HepG2 (cell line): ENCODE data around the gene ADGRV1. TPM values are rescaled to one million over a fixed set of nuclear protein-coding genes. Genes with fewer than 3 reads are reported as not detected.

ENCODE experiments used
- ATAC-seq: fragments of 200-7000 bp; cut with Tn5 transposase; 3 replicates; pipeline ENCODE4 v1.9.1; 2020; ENCODE audit warnings: mild to moderate bottlenecking, moderate library complexity
- BruUV-seq: library from RNA; stranded (reverse); fragments of 400-500 nt; replicated peaks from 2 replicates; lab custom pipeline; 2021; lab: Mats Ljungman, UMichigan
- CTCF ChIA-PET: fragments of 300-600 bp; formaldehyde crosslinking; extraction: SDS; loops from one replicate; lab custom pipeline; 2021; ENCODE audit warnings: low total read pairs, inconsistent platforms, low intra/inter-chr PET ratio; lab: Yijun Ruan, JAX
- POLR2A ChIA-PET: fragments of 350-600 bp; sonication (Branson Sonifier 250); formaldehyde crosslinking; loops from one replicate; lab custom pipeline; 2020; ENCODE audit warnings: antibody characterized with exemption, inconsistent platforms; lab: Yijun Ruan, JAX
- DNase-seq: peaks from one replicate; pipeline ENCODE4 v3.0.0-alpha.2; 2015; ENCODE audit warnings: low spot score
- FAIRE-seq: peaks from 3 replicates; lab custom pipeline; 2011; peaks lifted over from hg19 to GRCh38; lab: Jason Lieb, UNC
- H2AFZ ChIP-seq: one replicate; pipeline ENCODE4 v1.6.1; 2011; ENCODE audit warnings: low read length, inconsistent platforms
- H3K27ac ChIP-seq: fragments of 300-600 bp; 3 replicates; pipeline ENCODE4 v1.8.0; 2011; ENCODE audit warnings: mixed run types, mild to moderate bottlenecking, mixed read lengths, low read length, inconsistent platforms; ENCODE audit not compliant: insufficient read depth; ENCODE audit errors: extremely low read length
- H3K27me3 ChIP-seq, 2 experiments: fragments of 200-600 bp in 1 of 2; 2 replicates in 1 of 2; 3 replicates in 1 of 2; pipeline versions ENCODE4 v1.6.0 to v1.8.0; 2011; ENCODE audit warnings: low read length in 2 of 2, mild to moderate bottlenecking in 2 of 2, moderate library complexity in 2 of 2, inconsistent platforms in 1 of 2; ENCODE audit not compliant: insufficient read depth in 2 of 2, control insufficient read depth in 1 of 2
- H3K36me3 ChIP-seq, 2 experiments: fragments of 200-600 bp in 1 of 2; replicated peaks in 1 of 2; 2 replicates in 1 of 2; 3 replicates in 1 of 2; pipeline versions ENCODE4 v1.5.1 to v1.8.0; 2011; ENCODE audit warnings: low read length in 2 of 2, inconsistent platforms in 1 of 2; ENCODE audit not compliant: insufficient read depth in 2 of 2, control insufficient read depth in 1 of 2
- H3K4me1 ChIP-seq: 2 replicates; pipeline ENCODE4 v1.5.1; 2012; ENCODE audit warnings: low read length, inconsistent platforms; ENCODE audit not compliant: insufficient read depth
- H3K4me2 ChIP-seq: 2 replicates; pipeline ENCODE4 v1.6.0; 2011; ENCODE audit warnings: low read depth, low read length, inconsistent platforms
- H3K4me3 ChIP-seq, 3 experiments: fragments of 200-600 bp in 1 of 3; sonication (generic), shearing (Covaris generic) in 1 of 3; replicated peaks in 1 of 3; 2 replicates each; pipeline ENCODE4 v1.5.1; 2011 to 2016; ENCODE audit warnings: low read length in 3 of 3, inconsistent platforms in 2 of 3, low read depth in 2 of 3, mild to moderate bottlenecking in 2 of 3, control low read depth in 1 of 3, mixed read lengths in 1 of 3; ENCODE audit not compliant: insufficient read depth in 1 of 3
- H3K79me2 ChIP-seq: one replicate; pipeline ENCODE4 v1.6.1; 2011; ENCODE audit warnings: low read length, inconsistent platforms; ENCODE audit not compliant: insufficient read depth
- H3K9ac ChIP-seq: 2 replicates; pipeline ENCODE4 v1.6.0; 2011; ENCODE audit warnings: mild to moderate bottlenecking, low read depth, low read length, inconsistent platforms; ENCODE audit not compliant: insufficient read depth
- H3K9me3 ChIP-seq: 2 replicates; pipeline ENCODE4 v1.5.1; 2012; ENCODE audit warnings: mild to moderate bottlenecking, low read length
- H4K20me1 ChIP-seq: 2 replicates; pipeline ENCODE4 v1.6.0; 2011; ENCODE audit warnings: inconsistent platforms, mild to moderate bottlenecking, low read length, moderate library complexity; ENCODE audit not compliant: insufficient read depth
- ARID3A ChIP-seq: IDR thresholded peaks from 2 replicates; pipeline ENCODE4 v1.6.1; 2012; ENCODE audit warnings: low read depth, low read length, improper control_type of control experiment
- ARNT2 ChIP-seq: sonication (generic); formaldehyde crosslinking; IDR thresholded peaks from 2 replicates; pipeline ENCODE4 v1.8.0; 2022; ENCODE audit warnings: mild to moderate bottlenecking, low read depth, missing genetic modification reagents, moderate library complexity
- BATF2 ChIP-seq: sonication (generic); formaldehyde crosslinking; IDR thresholded peaks from 2 replicates; pipeline ENCODE4 v1.8.0; 2022; ENCODE audit warnings: mild to moderate bottlenecking, missing genetic modification reagents, moderate library complexity
- CHD4 ChIP-seq: fragments of 200-600 bp; sonication (generic); IDR thresholded peaks from 2 replicates; pipeline ENCODE4 v1.7.0; 2017; ENCODE audit warnings: mild to moderate bottlenecking, low read length, borderline replicate concordance
- ELF4 ChIP-seq: sonication (generic); formaldehyde crosslinking; IDR thresholded peaks from 2 replicates; pipeline ENCODE4 v1.5.0; 2020; ENCODE audit warnings: missing genetic modification reagents, mild to moderate bottlenecking, moderate library complexity, borderline replicate concordance
- FLYWCH1 ChIP-seq: sonication (generic); formaldehyde crosslinking; IDR thresholded peaks from 2 replicates; pipeline ENCODE4 v1.8.1; 2023; ENCODE audit warnings: mild to moderate bottlenecking, missing genetic modification reagents
- HDAC2 ChIP-seq: sonication (generic); formaldehyde crosslinking; IDR thresholded peaks from 2 replicates; pipeline ENCODE4 v1.4.0; 2020; ENCODE audit warnings: missing genetic modification reagents
- HIVEP1 ChIP-seq: sonication (generic); formaldehyde crosslinking; IDR thresholded peaks from 2 replicates; pipeline ENCODE4 v1.4.0; 2020; ENCODE audit warnings: mild to moderate bottlenecking, missing genetic modification reagents
- PAF1 ChIP-seq: IDR thresholded peaks from 2 replicates; pipeline ENCODE4 v1.6.1; 2016; ENCODE audit warnings: missing genetic modification reagents, missing compliant biosample characterization
- POLR2A ChIP-seq, 2 experiments: IDR thresholded peaks; 2 replicates each; pipeline ENCODE4 v1.6.1; 2011; ENCODE audit warnings: low read depth in 2 of 2, low read length in 2 of 2, mild to moderate bottlenecking in 1 of 2, moderate library complexity in 1 of 2; ENCODE audit not compliant: insufficient read depth in 1 of 2
- WIZ ChIP-seq: sonication (generic); formaldehyde crosslinking; IDR thresholded peaks from 2 replicates; pipeline ENCODE4 v1.5.1; 2020; ENCODE audit warnings: mild to moderate bottlenecking, missing genetic modification reagents
- ZBTB14 ChIP-seq: sonication (generic); formaldehyde crosslinking; IDR thresholded peaks from 2 replicates; pipeline ENCODE4 v1.4.0; 2020; ENCODE audit warnings: missing genetic modification reagents
- ZBTB21 ChIP-seq: sonication (generic); formaldehyde crosslinking; IDR thresholded peaks from 2 replicates; pipeline ENCODE4 v1.4.0; 2020; ENCODE audit warnings: missing genetic modification reagents
- ZFP37 ChIP-seq: sonication (generic); formaldehyde crosslinking; IDR thresholded peaks from 2 replicates; pipeline ENCODE4 v1.4.0; 2020; ENCODE audit warnings: missing genetic modification reagents, borderline replicate concordance
- ZNF383 ChIP-seq: sonication (generic); formaldehyde crosslinking; IDR thresholded peaks from 2 replicates; pipeline ENCODE4 v1.4.0; 2020; ENCODE audit warnings: missing genetic modification reagents, mild to moderate bottlenecking, borderline replicate concordance
- ZNF484 ChIP-seq: sonication (generic); formaldehyde crosslinking; IDR thresholded peaks from 2 replicates; pipeline ENCODE4 v1.5.1; 2020; ENCODE audit warnings: mild to moderate bottlenecking, low read depth, missing genetic modification reagents, borderline replicate concordance
- WGBS: methylation state at CpG from one replicate; pipeline ENCODE4 v1.1.6; 2017; ENCODE audit warnings: low lambda C conversion rate; 5-methylcytosine and 5-hydroxymethylcytosine counted together
- in situ Hi-C: cut with HindIII; loops from 2 replicates; pipeline ENCODE4 v1.10.0; 2017; ENCODE audit warnings: low pct_unique_long_range_greater_than_20kb; ENCODE audit not compliant: extremely low pct_ligation_motif_present
- intact Hi-C: fragments of 100-400 bp; cut with micrococcal nuclease; formaldehyde crosslinking; loops from one replicate; pipeline ENCODE4 v1.10.0; 2022; ENCODE audit not compliant: unreplicated experiment
- polyA plus RNA-seq, 8 experiments: library from polyadenylated mRNA; depleted of rRNA in 3 of 8; stranded (reverse) in 7 of 8; unstranded in 1 of 8; fragments of >200 nt; fragmentation: Illumina TruSeq in 4 of 8; extraction: Trizol in 4 of 8; gene quantifications; 2 replicates each; pipeline versions ENCODE4 v1.2.1 to v1.2.3, GENCODE V29; 2011 to 2016; ENCODE audit warnings: low read depth in 4 of 8, missing spikeins in 1 of 8, mixed read lengths in 1 of 8; ENCODE audit not compliant: insufficient read depth in 1 of 8
- total RNA-seq, 5 experiments: library from RNA; depleted of rRNA; stranded (reverse); fragments of >200 nt; fragmentation: Illumina TruSeq; extraction: Trizol; gene quantifications; 2 replicates each; pipeline ENCODE4 v1.2.3, GENCODE V29; 2016; ENCODE audit warnings: low read depth in 1 of 5

Gene ADGRV1
- total and polyA plus RNA-seq, 2 of the 13 experiments (the other 11 are each of a cell fraction or from before 2014, with no cell fraction given): 1.7 to 3.9 TPM

- Histone ChIP-seq H3K4me3 (no peak overlapping the region), H3K27me3 (no peaks in the 10 kb centered on the region), H3K36me3 (no peaks in the 10 kb centered on the region), H4K20me1 (no peaks in the 10 kb centered on the region), H3K9me3 (no peaks in the 10 kb centered on the region), H3K4me1 (peaks cover 20% of the 10 kb centered on the region), H2AFZ (no peak overlapping the region), H3K27ac (no peak overlapping the region), H3K4me2 (no peak overlapping the region), H3K79me2 (no peaks in the 10 kb centered on the region), H3K9ac (no peak overlapping the region)
- 47% methylated on average over 3 of the region's 3 CpGs for whole genome bisulfite sequencing
- in situ Hi-C loops (no loop called here), intact Hi-C loops (no loop called here)
- POLR2A ChIA-PET: no interaction called here
- ATAC-seq: no peak
- CTCF ChIA-PET: no interaction called here
- no TSS peak for BruUV-seq
- DNase-seq: no peak
- FAIRE-seq: no peak
- TF ChIP-seq HDAC2 (CRISPR knock-in tag) (no peak), ZNF484 (CRISPR knock-in tag) (no peak), ARID3A (no peak), WIZ (CRISPR knock-in tag) (no peak), PAF1 (CRISPR knock-in tag) (no peak), ZNF383 (no peak), POLR2A (IDR thresholded peaks at IDR 0.05; ENCODE audit: insufficient read depth in 1 of 2, low read depth in 2 of 2, low read length in 2 of 2) (no peak), HIVEP1 (CRISPR knock-in tag) (no peak), FLYWCH1 (CRISPR knock-in tag) (no peak), BATF2 (no peak), ZBTB21 (no peak), ELF4 (no peak), ARNT2 (CRISPR knock-in tag) (no peak), CHD4 (no peak), ZFP37 (CRISPR knock-in tag) (no peak), ZBTB14 (CRISPR knock-in tag) (no peak)
Measured at GRCh38 chr5:91130759-91131158, 572.2 kb downstream of the ADGRV1 start.
